ENCODE results near the gene TGM1.

Gene TGM1

GRCh38 chr14:24270537-24271133, 7.7 kb upstream of the TGM1 start:
- peaks cover 31% of the 10 kb centered on the region for H3K4me1 Mint-ChIP-seq
- H3K27ac Mint-ChIP-seq, result peak overlapping the region; percentile 99
- H3K4me3 Mint-ChIP-seq, result peak overlapping the region; percentile 90
- H3K9me3 Mint-ChIP-seq, result no peaks in the 10 kb centered on the region
- H3K27me3 Mint-ChIP-seq, result no peaks in the 10 kb centered on the region
- DNase-seq (ENCODE audit: low spot score in 2 of 2) (no peak), ATAC-seq (ENCODE audit: low read depth) (no peak)
- H3K36me3 Mint-ChIP-seq, result peaks cover 18% of the 10 kb centered on the region

DNA sequence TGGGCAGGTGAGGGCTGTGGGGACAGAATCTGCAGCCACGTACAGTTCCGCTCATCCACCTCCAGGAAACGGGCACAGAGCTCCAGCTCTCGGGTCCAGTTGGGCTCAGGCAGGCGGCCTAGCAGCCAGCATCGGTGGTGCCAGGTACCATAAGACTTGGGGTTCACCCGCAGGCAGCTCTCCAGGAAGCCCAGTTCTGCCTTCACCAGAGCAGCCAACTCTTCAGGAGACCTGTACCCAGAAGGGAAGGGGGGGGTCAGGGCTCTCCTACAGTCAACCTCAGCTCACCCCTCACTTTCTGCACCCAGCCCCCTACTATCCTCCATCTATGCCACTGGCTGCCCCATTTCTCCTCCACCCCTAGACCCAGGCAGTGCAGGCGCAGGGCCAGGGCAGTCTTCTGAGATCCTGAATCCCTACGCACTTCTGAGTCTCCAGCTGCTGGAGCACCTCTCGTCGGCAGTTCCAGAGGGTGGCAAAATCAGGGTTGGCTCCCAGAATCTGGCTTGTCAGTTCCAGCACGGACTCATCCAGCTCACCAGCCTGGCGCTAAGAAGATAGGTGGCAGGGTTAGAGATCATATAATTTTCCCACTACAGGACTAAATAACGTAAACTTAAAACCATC, 7.0 kb upstream of the TGM1 start:
- Mint-ChIP-seq H3K27ac (no peak overlapping the region), H3K9me3 (no peaks in the 10 kb centered on the region), H3K36me3 (peaks cover 18% of the 10 kb centered on the region), H3K4me3 (peak overlapping the region; percentile 90), H3K4me1 (peaks cover 31% of the 10 kb centered on the region), H3K27me3 (no peaks in the 10 kb centered on the region)
- DNase-seq (ENCODE audit: low spot score in 2 of 2) (no peak), ATAC-seq (ENCODE audit: low read depth) (no peak)

GRCh38 chr14:24269368-24269767, 6.4 kb upstream of the TGM1 start:
- Mint-ChIP-seq H3K4me1 (peaks cover 31% of the 10 kb centered on the region), H3K27ac (no peak overlapping the region), H3K4me3 (peak overlapping the region; percentile 49), H3K9me3 (no peaks in the 10 kb centered on the region), H3K36me3 (peaks cover 18% of the 10 kb centered on the region), H3K27me3 (no peaks in the 10 kb centered on the region)
- ATAC-seq (ENCODE audit: low read depth) (no peak), DNase-seq (ENCODE audit: low spot score in 2 of 2) (no peak)

DNA sequence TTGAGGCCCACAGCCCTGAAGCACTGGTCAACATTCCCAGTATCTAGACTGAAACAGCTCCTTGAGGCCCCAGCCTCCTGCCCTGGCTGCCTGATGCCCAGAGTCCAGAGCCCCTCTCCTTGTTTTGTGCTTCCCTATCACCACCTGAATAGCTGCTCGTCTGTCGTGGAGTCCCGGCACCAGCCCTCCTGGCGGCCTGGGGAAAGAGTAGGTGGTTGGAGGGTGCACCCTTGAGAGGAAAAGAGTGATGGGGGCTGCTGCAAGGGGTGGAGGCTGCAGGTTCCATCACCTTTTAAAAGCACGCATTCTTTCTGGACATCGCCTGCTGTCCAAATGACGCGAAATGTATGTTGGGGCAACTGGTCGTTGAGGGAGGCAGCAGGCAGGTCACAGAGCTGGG, 5.2 kb upstream of the TGM1 start:
- DNase-seq (ENCODE audit: low spot score in 2 of 2), result no peak
- H3K4me1 Mint-ChIP-seq, result peaks cover 24% of the 10 kb centered on the region
- no peak for ATAC-seq (ENCODE audit: low read depth)
- H3K27ac Mint-ChIP-seq, result no peak overlapping the region
- peaks cover 18% of the 10 kb centered on the region for H3K36me3 Mint-ChIP-seq
- no peak overlapping the region for H3K4me3 Mint-ChIP-seq
- no peaks in the 10 kb centered on the region for H3K27me3 Mint-ChIP-seq
- no peaks in the 10 kb centered on the region for H3K9me3 Mint-ChIP-seq

DNA sequence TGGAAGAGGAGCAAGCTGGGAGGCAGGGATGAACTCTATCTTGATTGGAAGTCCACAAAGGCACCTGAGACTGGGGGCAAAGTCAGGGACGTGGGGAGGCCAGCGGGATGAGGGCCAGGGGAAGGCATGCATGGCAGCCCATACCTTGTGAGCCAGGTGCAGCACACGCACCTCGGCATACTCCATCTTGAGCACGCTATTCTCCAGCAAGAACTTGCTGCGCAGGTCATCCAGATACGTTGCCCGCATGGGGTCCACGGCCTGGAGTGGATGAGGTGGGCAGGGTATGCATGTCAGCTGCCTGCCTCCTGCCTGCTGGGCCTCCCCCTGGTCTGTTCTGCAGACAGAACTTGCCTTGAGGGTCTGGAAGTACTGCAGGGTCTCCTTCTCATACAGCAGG, 4.5 kb upstream of the TGM1 start:
- Mint-ChIP-seq H3K4me1 (peaks cover 19% of the 10 kb centered on the region), H3K27ac (peak overlapping the region; percentile 41), H3K36me3 (peaks cover 18% of the 10 kb centered on the region), H3K27me3 (no peaks in the 10 kb centered on the region), H3K4me3 (no peak overlapping the region), H3K9me3 (no peaks in the 10 kb centered on the region)
- DNase-seq (ENCODE audit: low spot score in 2 of 2) (no peak), ATAC-seq (ENCODE audit: low read depth) (no peak)

DNA sequence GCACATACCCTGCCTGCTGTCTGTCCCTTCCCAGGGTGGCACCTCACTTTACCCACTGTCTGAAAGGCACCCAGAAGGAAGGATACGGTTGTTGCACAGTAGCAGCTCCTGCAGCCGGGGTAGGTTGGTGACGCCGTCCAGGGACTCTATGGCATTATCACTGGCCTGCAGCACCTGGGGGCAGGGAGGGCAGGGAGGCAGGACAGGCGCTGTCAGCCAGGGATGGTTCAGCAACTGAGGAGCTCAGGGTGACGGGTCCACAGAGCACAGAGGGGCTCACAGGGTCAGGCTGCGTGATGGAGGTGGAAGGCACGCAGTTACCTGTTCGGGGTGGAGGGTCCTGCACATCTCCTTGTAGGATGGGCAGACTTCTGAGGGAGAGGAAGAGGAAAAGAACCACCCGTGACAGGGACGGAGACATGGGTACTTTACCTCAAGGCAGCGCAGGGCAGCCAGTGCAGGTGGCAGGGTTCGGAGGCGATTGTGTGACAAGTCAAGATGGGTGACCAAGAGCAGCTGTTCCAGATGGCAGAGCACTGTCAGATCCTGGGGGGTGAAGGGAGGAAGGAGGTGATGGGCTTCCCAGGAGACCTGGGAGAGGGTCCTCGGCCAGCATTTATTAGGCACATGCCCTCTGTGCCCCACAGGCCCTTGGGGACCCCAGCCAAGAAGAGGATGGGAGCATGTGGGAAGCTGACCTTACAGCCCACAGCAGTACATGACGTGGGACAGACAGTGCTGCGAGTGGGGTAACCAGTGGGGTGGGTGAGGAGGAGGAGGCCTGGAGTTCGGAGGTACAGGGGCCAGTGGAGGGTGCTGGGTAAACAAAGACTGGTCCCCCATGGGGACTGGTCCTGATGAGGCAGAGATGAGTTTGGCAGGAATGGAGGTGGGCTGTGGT, 3.6 kb upstream of the TGM1 start:
- ATAC-seq (ENCODE audit: low read depth) (no peak), DNase-seq (ENCODE audit: low spot score in 2 of 2) (no peak)
- Mint-ChIP-seq H3K27ac (peak overlapping the region; percentile 41), H3K27me3 (no peaks in the 10 kb centered on the region), H3K4me1 (peaks cover 12% of the 10 kb centered on the region), H3K9me3 (no peaks in the 10 kb centered on the region), H3K4me3 (no peak overlapping the region), H3K36me3 (peaks cover 18% of the 10 kb centered on the region)

GRCh38 chr14:24264298-24264697, 1.3 kb upstream of the TGM1 start:
- DNase-seq (ENCODE audit: low spot score in 2 of 2) (no peak), ATAC-seq (ENCODE audit: low read depth) (no peak)
- Mint-ChIP-seq H3K4me1 (peaks cover 6% of the 10 kb centered on the region), H3K9me3 (no peaks in the 10 kb centered on the region), H3K4me3 (no peak overlapping the region), H3K36me3 (peaks cover 16% of the 10 kb centered on the region), H3K27me3 (no peaks in the 10 kb centered on the region), H3K27ac (no peak overlapping the region)

DNA sequence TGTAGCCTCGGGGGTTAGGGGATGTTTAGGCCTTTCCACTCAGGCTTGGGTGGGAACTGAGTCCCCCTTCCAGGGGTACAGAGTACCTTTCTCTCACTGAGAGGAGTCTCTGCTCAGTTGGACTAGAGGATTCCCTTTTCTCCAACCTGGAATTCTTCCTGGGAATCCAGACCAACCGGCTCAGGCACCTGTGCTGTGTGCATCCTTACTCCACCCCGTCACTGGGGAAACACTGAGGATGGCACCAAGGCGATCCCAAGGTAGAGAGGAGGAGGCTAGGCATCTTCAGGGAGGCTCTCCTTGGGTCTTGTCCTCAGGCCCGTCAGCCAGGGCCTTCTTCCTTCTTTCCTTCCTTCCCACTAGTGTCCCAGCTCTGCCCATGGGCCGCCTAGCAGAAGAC, 871 bp upstream of the TGM1 start:
- Mint-ChIP-seq H3K27me3 (no peaks in the 10 kb centered on the region), H3K4me3 (no peak overlapping the region), H3K36me3 (peaks cover 16% of the 10 kb centered on the region), H3K27ac (no peak overlapping the region), H3K9me3 (no peaks in the 10 kb centered on the region), H3K4me1 (peaks cover 6% of the 10 kb centered on the region)
- DNase-seq (ENCODE audit: low spot score in 2 of 2) (no peak), ATAC-seq (ENCODE audit: low read depth) (no peak)

DNA sequence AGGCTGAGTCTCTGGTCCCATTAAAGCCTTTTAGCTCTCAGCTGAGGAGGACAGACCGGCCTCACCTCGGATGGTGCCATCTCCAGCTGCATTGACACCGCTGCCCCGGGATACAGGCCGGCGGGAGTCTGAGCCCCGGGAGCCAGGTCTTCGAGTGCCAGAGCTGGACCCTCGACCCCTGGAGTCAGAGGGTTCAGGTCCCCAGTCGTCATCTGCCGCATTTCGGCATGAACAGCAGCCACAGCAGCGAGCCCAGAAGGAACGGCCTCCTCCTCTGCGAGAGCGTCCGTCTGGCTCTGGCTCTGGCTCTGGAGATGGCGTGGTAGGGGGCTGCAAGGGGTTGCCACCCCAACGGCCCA, 1.0 kb downstream of the TGM1 start:
- Mint-ChIP-seq H3K27ac (no peak overlapping the region), H3K27me3 (no peaks in the 10 kb centered on the region), H3K4me3 (no peak overlapping the region), H3K9me3 (no peaks in the 10 kb centered on the region), H3K4me1 (peaks cover under 1% of the 10 kb centered on the region), H3K36me3 (peaks cover 11% of the 10 kb centered on the region)
- no peak for DNase-seq (ENCODE audit: low spot score in 2 of 2)
- ATAC-seq (ENCODE audit: low read depth), result no peak

GRCh38 chr14:24261256-24261968, 1.6 kb downstream of the TGM1 start:
- Mint-ChIP-seq H3K27me3 (no peaks in the 10 kb centered on the region), H3K4me3 (no peak overlapping the region), H3K4me1 (no peaks in the 10 kb centered on the region), H3K9me3 (no peaks in the 10 kb centered on the region), H3K36me3 (peaks cover 6% of the 10 kb centered on the region), H3K27ac (no peak overlapping the region)
- ATAC-seq (ENCODE audit: low read depth) (no peak), DNase-seq (ENCODE audit: low spot score in 2 of 2) (no peak)

- H3K4me1 Mint-ChIP-seq, result no peaks in the 10 kb centered on the region
- H3K4me3 Mint-ChIP-seq, result no peak overlapping the region
- H3K27ac Mint-ChIP-seq, result no peak overlapping the region
- no peaks in the 10 kb centered on the region for H3K27me3 Mint-ChIP-seq
- H3K36me3 Mint-ChIP-seq, result peaks cover 3% of the 10 kb centered on the region
- no peak for ATAC-seq (ENCODE audit: low read depth)
- no peaks in the 10 kb centered on the region for H3K9me3 Mint-ChIP-seq
- DNase-seq (ENCODE audit: low spot score in 2 of 2), result no peak
These were observed 2.2 kb downstream of the TGM1 start for GRCh38 chr14:24260780-24261157.

DNA sequence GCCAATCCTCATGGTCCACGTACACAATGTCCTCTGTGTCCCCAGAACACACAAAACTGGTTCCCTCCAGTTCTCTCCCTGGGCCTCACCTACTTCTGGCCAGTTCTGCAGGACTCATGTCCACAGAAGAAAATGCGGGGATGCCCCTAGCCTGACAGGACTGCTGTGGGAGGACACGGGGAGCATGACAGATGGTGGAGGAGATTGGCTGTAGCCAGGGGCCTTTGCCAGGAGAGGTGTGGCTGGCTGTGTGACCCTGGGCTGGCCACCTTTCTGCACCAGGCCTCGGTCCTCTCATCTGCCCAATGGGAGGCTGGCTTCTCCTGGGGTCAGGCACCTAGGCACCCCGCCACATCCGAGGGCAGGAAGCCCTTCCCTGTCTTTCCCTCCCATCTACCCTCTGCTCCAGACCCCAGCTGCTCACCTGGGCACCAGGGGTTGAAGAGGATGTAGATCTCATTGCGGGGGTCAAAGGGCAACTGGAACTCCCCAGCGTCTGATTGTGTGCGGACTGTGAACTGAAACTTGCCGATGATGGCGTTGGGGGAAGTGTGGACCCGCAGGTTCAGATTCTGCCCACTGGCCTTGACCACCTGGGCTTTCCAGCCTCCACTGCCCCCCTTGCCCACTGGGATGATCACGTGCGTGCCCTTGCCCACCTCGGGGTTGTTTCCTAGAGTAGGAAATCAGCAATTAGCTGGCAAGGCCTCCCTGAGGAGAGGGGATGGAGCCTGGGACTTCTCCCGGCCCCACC, 2.8 kb downstream of the TGM1 start:
- Mint-ChIP-seq H3K4me1 (no peaks in the 10 kb centered on the region), H3K9me3 (no peaks in the 10 kb centered on the region), H3K36me3 (peaks cover 3% of the 10 kb centered on the region), H3K27ac (no peak overlapping the region), H3K4me3 (no peak overlapping the region), H3K27me3 (no peaks in the 10 kb centered on the region)
- ATAC-seq (ENCODE audit: low read depth) (no peak), DNase-seq (ENCODE audit: low spot score in 2 of 2) (no peak)

DNA sequence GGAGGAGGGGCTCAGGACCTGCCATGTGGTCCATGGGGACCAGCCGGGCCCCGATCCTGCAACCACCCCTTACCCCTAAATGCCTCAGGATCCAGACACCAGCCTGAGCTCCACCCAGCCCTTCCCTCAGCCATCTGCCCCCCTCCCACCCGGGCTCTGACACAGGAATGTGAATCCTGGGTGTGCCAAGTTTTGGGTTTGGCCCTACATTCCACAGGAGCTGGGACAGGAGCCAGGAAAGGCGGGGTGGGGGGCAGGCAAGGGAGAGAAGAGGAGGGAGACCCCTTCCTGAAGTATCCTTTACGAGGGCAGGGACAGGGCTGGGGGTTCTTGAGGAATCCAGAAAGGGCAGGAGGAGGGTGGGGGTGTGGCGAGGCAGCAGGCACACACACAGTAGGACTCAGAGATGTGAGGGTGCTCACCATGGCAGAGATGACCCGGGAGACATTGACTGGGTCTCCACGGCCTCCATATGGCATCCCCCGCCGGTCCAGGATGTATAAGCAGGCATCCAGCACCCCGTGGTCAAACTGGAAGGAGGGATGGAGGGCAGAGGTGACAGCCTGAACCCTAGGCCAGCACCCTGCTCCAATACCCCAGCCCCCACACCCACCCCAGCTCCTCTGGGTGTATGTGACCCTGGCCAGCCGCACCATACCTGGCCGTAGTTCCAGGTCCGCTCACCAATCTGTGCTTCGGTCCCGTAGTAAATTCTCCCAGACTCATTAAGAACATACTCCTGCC, 3.5 kb downstream of the TGM1 start:
- no peaks in the 10 kb centered on the region for H3K27me3 Mint-ChIP-seq
- no peak for ATAC-seq (ENCODE audit: low read depth)

More for the DNA sequence above, 3.5 kb downstream of the TGM1 start:
- no peak overlapping the region for H3K4me3 Mint-ChIP-seq
- peaks cover 6% of the 10 kb centered on the region for H3K36me3 Mint-ChIP-seq
- H3K27ac Mint-ChIP-seq, result no peak overlapping the region
- DNase-seq (ENCODE audit: low spot score in 2 of 2), result no peak
- H3K4me1 Mint-ChIP-seq, result no peaks in the 10 kb centered on the region
- H3K9me3 Mint-ChIP-seq, result no peaks in the 10 kb centered on the region

Data from memory B cell (primary cell).